GM12891 (cell line): ENCODE data around the gene PDE6B.

Experiments used
- DNase-seq: peaks from one replicate; pipeline ENCODE4 v3.0.0; 2011; ENCODE audit warnings: low spot score; ENCODE audit not compliant: insufficient read length
- FAIRE-seq: peaks from 2 replicates; lab custom pipeline; 2011; peaks lifted over from hg19 to GRCh38; lab: Jason Lieb, UNC
- PAX5 ChIP-seq: IDR thresholded peaks from 2 replicates; pipeline ENCODE4 v1.6.1; 2011; ENCODE audit warnings: low read length, moderate library complexity, mild to moderate bottlenecking; ENCODE audit not compliant: insufficient read depth, severe bottlenecking
- POLR2A ChIP-seq: IDR thresholded peaks from 2 replicates; pipeline ENCODE4 v1.6.1; 2011; ENCODE audit warnings: low read depth, low read length, control low read depth
- POLR2AphosphoS5 ChIP-seq: IDR thresholded peaks from 2 replicates; pipeline ENCODE4 v1.6.1; 2011; ENCODE audit warnings: low read depth, low read length, control low read depth
- POU2F2 ChIP-seq: IDR thresholded peaks from 2 replicates; pipeline ENCODE4 v1.6.1; 2011; ENCODE audit warnings: low read depth, mild to moderate bottlenecking, control low read depth, low read length, moderate library complexity
- SPI1 ChIP-seq: IDR thresholded peaks from 2 replicates; pipeline ENCODE4 v1.6.1; 2011; ENCODE audit warnings: low read depth, low read length, control low read depth
- TAF1 ChIP-seq: IDR thresholded peaks from 2 replicates; pipeline ENCODE4 v1.6.1; 2011; ENCODE audit warnings: low read depth, low read length, control low read depth

The PDE6B gene

DNA sequence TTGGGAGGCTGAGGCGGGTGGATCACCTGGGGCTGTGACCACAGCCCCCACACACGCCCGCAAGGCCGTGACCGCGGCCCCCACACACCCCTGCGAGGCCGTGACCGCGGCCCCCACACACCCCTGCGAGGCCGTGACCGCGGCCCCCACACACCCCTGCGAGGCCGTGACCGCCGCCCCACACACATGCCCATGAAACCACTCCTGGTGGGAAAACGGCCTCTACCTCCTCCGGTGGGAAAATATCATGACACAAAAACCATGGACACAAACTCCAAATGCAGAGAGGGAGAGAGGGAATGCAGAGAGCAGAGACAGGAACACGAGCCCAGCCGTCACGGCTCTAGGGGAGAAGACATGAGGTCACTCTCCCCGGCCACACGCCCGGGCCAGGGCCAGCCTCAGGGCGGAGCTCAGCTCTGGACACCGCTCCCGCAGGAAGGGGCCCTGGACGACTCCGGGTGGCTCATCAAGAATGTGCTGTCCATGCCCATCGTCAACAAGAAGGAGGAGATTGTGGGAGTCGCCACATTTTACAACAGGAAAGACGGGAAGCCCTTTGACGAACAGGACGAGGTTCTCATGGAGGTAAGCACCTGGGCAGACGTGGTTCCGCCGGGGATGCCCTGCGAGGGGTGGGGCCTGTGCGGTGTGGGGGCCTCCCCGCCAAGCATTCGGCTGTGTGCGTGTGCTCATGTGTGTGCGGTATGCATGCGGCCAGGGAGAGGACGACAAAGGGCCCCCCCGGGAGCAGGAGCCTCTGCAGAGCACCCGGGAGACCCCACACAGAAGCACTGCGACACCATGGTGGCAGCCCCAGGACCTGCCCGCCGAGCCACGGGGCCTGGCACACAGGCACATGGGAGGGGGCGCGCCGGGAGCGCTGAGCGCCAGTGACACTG, 31.3 kb downstream of the PDE6B start:
- FAIRE-seq (no peak), DNase-seq (no peak)
- no peak for TF ChIP-seq SPI1
- no peak for TF ChIP-seq PAX5
- TF ChIP-seq POU2F2 = no peak
- no peak for TF ChIP-seq POLR2A
- TF ChIP-seq TAF1 = no peak
- TF ChIP-seq POLR2AphosphoS5 = no peak

DNA sequence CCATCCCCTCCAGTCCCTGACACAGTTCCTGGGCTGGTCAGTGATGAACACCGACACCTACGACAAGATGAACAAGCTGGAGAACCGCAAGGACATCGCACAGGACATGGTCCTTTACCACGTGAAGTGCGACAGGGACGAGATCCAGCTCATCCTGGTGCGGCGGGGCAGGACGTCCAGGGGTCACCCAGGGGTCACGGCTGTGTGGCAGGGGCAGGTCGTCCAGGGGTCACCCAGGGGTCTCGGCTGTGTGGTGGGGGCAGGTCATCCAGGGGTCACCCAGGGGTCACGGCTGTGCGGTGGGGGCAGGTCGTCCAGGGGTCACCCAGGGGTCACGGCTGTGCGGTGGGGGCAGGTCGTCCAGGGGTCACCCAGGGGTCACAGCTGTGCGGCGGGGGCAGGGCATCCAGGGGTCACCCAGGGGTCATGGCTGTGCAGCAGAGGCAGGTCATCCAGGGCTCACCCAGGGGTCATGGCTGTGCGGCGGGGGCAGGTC, 32.0 kb downstream of the PDE6B start:
- FAIRE-seq = no peak
- no peak for TF ChIP-seq POU2F2
- TF ChIP-seq SPI1 = no peak
- TF ChIP-seq TAF1 = no peak
- TF ChIP-seq POLR2A = no peak
- TF ChIP-seq POLR2AphosphoS5 = no peak
- TF ChIP-seq PAX5 = no peak

DNA sequence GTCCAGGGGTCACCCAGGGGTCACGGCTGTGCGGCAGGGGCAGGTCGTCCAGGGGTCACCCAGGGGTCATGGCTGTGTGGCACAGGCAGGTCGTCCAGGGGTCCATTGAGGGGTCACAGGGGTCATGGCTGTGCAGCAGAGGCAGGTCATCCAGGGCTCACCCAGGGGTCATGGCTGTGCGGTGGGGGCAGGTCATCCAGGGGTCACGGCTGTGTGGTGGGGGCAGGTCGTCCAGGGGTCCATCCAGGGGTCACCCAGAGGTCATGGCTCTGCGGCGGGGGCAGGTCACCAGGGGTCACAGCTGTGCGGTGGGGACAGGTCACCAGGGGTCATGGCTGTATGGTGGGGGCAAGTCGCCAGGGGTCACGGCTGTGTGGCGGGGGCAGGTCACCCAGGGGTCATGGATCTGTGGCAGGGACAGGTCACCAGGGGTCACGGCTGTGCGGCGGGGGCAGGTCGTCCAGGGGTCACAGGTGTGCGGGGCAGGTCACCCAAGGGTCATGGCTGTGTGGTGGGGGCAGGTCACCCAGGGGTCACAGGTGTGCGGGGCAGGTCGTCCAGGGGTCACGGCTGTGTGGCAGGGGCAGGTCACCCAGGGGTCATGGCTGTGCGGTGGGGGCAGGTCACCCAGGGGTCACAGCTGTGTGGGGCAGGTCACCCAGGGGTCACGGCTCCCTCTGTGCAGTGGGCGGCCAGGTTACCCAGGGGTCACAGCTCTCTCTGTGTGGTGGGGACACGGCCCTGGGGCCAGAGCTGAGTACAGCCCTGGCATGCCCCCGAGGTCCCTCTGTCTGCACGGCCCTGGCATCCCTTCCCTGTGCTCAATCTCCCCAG, 32.7 kb downstream of the PDE6B start:
- DNase-seq (no peak), FAIRE-seq (no peak)
- no peak for TF ChIP-seq POLR2A
- TF ChIP-seq POU2F2 = no peak
- no peak for TF ChIP-seq SPI1
- no peak for TF ChIP-seq TAF1
- TF ChIP-seq POLR2AphosphoS5 = no peak
- TF ChIP-seq PAX5 = no peak

More for the DNA sequence above, 32.0 kb downstream of the PDE6B start:
- no peak for DNase-seq

GRCh38 chr4:658681-659667, 33.6 kb downstream of the PDE6B start:
- no peak for TF ChIP-seq POU2F2
- no peak for TF ChIP-seq PAX5
- TF ChIP-seq POLR2AphosphoS5 = no peak
- FAIRE-seq (no peak), DNase-seq (no peak)

GRCh38 chr4:659851-660250, 34.5 kb downstream of the PDE6B start:
- no peak for DNase-seq
- TF ChIP-seq POLR2AphosphoS5 (no peak), PAX5 (no peak), POU2F2 (no peak), SPI1 (no peak), POLR2A (no peak), TAF1 (no peak)
- no peak for FAIRE-seq

- FAIRE-seq = no peak
- no peak for TF ChIP-seq POU2F2
- TF ChIP-seq POLR2AphosphoS5 = no peak
- no peak for TF ChIP-seq SPI1
- TF ChIP-seq POLR2A = no peak
- TF ChIP-seq TAF1 = no peak
- TF ChIP-seq PAX5 = no peak
- DNase-seq = no peak
These were observed 35.0 kb downstream of the PDE6B start for GRCh38 chr4:660401-660800.

DNA sequence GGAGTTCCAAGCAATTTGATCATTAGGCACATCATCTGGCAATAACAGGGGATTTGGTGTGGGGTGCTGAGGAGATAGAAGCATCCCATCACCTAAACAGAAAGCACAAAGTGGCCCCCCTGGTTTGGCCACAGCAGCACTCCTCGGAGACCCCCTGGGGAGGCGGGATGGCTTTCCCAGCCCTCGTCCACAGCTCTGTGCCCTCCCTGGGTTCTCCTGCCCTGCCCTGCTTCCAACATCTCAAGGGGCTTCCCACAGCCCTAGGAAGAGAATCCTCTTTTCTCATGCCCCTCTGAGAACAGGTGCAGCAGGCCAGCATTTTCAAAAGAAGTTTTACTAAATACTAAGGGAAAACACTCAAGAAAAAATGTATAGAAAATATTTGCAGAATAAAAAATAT, 35.9 kb downstream of the PDE6B start:
- DNase-seq = no peak
- TF ChIP-seq POLR2AphosphoS5 = no peak
- TF ChIP-seq TAF1 = no peak
- TF ChIP-seq POU2F2 = no peak
- no peak for TF ChIP-seq POLR2A
- FAIRE-seq = no peak

DNA sequence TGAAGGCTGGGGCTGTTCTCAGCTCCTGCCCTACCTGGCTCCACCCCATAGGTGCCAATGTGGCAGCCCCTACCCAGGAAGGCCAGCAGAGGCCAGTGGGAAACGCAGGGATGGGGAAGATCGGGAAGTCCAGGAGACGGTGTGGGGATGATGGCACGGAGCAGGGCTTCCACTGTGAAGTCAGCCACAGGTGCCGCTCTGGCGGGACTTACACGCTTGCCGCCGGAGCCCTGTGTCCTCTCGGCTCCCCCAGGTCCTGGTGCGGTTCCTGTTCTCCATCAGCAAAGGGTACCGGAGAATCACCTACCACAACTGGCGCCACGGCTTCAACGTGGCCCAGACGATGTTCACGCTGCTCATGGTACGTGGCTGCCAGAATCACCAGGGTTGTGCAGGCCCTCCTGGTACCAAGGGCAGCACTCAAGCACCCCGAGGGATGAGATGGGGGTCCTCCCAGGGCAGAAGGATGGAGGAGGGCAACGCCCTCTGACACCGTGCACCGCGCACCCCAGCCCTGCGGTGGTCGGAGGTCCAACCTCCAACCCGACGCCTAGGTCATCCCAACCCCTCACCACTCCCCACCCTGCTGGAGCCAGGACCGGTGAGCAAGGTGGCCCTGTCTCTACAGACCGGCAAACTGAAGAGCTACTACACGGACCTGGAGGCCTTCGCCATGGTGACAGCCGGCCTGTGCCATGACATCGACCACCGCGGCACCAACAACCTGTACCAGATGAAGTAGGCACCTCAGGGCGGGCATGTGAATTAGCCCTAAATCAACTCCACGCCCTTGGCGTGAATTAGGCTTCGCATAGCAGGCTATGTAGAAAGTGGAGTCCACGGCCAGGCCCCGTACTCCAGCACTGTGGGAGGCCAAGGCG, 36.7 kb downstream of the PDE6B start:
- TF ChIP-seq POU2F2 = no peak
- no peak for TF ChIP-seq PAX5
- TF ChIP-seq TAF1 = no peak
- TF ChIP-seq SPI1 = no peak
- TF ChIP-seq POLR2AphosphoS5 = no peak
- no peak for TF ChIP-seq POLR2A
- FAIRE-seq (no peak), DNase-seq (no peak)
